Activated T-helper 17 cell treated with anti-CD3 and anti-CD28 coated beads, Interleukin-2, amount 50 U/mL, for 72 hours (primary cell): ENCODE measurements around the gene KLF17. TPM values are rescaled to one million over a fixed set of nuclear protein-coding genes. Genes with fewer than 3 reads are reported as not detected.
"Not testable (repeated sequence)": the region's sequence is repeated elsewhere in the genome, so short reads cannot be mapped to it uniquely, and the experiment has no call there.

Source experiments
- ATAC-seq: fragments of 150-1000 bp; cut with Tn5 transposase; replicated peaks from 2 replicates; pipeline ENCODE4 v1.10.0; 2021; ENCODE audit warnings: mild to moderate bottlenecking, moderate library complexity
- H3K27ac Mint-ChIP-seq: one replicate; pipeline ENCODE4 v1.8.0; 2022; ENCODE audit warnings: mixed read lengths
- H3K27me3 Mint-ChIP-seq: one replicate; pipeline ENCODE4 v1.8.0; 2022; ENCODE audit warnings: mixed read lengths
- H3K36me3 Mint-ChIP-seq: one replicate; pipeline ENCODE4 v1.8.0; 2022; ENCODE audit warnings: low read depth, mild to moderate bottlenecking, mixed read lengths
- H3K4me1 Mint-ChIP-seq: one replicate; pipeline ENCODE4 v1.8.0; 2022; ENCODE audit warnings: mixed read lengths
- H3K4me3 Mint-ChIP-seq: one replicate; pipeline ENCODE4 v1.8.0; 2022; ENCODE audit warnings: mild to moderate bottlenecking, mixed read lengths
- H3K9me3 Mint-ChIP-seq: one replicate; pipeline ENCODE4 v1.8.0; 2022; ENCODE audit warnings: mixed read lengths
- total RNA-seq, 2 donors: library from RNA; stranded (reverse); gene quantifications; one replicate each; pipeline ENCODE4 v1.2.3, GENCODE V29; 2022

KLF17 gene
- total RNA-seq, 2 donors from 2014 or later: not detected

- H3K4me1 Mint-ChIP-seq: no peaks in the 10 kb centered on the region
- no peak overlapping the region for H3K27ac Mint-ChIP-seq
- no peak for ATAC-seq
- no peaks in the 10 kb centered on the region for H3K27me3 Mint-ChIP-seq
- no peaks in the 10 kb centered on the region for H3K9me3 Mint-ChIP-seq
- H3K4me3 Mint-ChIP-seq: no peak overlapping the region
- H3K36me3 Mint-ChIP-seq: no peaks in the 10 kb centered on the region
Measured at GRCh38 chr1:44119525-44119924, 904 bp downstream of the KLF17 start.

- Mint-ChIP-seq H3K4me3 (no peak overlapping the region), H3K4me1 (no peaks in the 10 kb centered on the region), H3K36me3 (no peaks in the 10 kb centered on the region), H3K27ac (no peak overlapping the region), H3K9me3 (no peaks in the 10 kb centered on the region), H3K27me3 (peaks cover 4% of the 10 kb centered on the region)
- no peak for ATAC-seq
Measured at GRCh38 chr1:44120398-44120949, 1.9 kb downstream of the KLF17 start.

- peaks cover 40% of the 10 kb centered on the region for H3K27me3 Mint-ChIP-seq
- H3K4me3 Mint-ChIP-seq: no peak overlapping the region
- H3K36me3 Mint-ChIP-seq: no peaks in the 10 kb centered on the region
- no peak overlapping the region for H3K27ac Mint-ChIP-seq
- no peak for ATAC-seq
- H3K4me1 Mint-ChIP-seq: peaks cover 4% of the 10 kb centered on the region
- no peaks in the 10 kb centered on the region for H3K9me3 Mint-ChIP-seq
Measured at GRCh38 chr1:44129616-44130500, 11.2 kb downstream of the KLF17 start.

GRCh38 chr1:44131411-44131810, 12.8 kb downstream of the KLF17 start:
- no peaks in the 10 kb centered on the region for H3K9me3 Mint-ChIP-seq
- no peaks in the 10 kb centered on the region for H3K36me3 Mint-ChIP-seq
- peaks cover 4% of the 10 kb centered on the region for H3K4me1 Mint-ChIP-seq
- H3K4me3 Mint-ChIP-seq: no peak overlapping the region
- no peak for ATAC-seq
- no peak overlapping the region for H3K27ac Mint-ChIP-seq
- H3K27me3 Mint-ChIP-seq: peaks cover 37% of the 10 kb centered on the region

- Mint-ChIP-seq H3K27me3 (peaks cover 28% of the 10 kb centered on the region), H3K4me3 (no peak overlapping the region), H3K36me3 (no peaks in the 10 kb centered on the region), H3K27ac (no peak overlapping the region), H3K4me1 (no peaks in the 10 kb centered on the region), H3K9me3 (no peaks in the 10 kb centered on the region)
- no peak for ATAC-seq
Measured at GRCh38 chr1:44134071-44134920, 15.7 kb downstream of the KLF17 start.

- no peak overlapping the region for H3K27ac Mint-ChIP-seq
- H3K9me3 Mint-ChIP-seq: no peaks in the 10 kb centered on the region
- H3K36me3 Mint-ChIP-seq: no peaks in the 10 kb centered on the region
- peaks cover 27% of the 10 kb centered on the region for H3K27me3 Mint-ChIP-seq
- no peak for ATAC-seq
- H3K4me1 Mint-ChIP-seq: no peaks in the 10 kb centered on the region
- no peak overlapping the region for H3K4me3 Mint-ChIP-seq
Measured at GRCh38 chr1:44135886-44136285, 17.3 kb downstream of the KLF17 start.

- Mint-ChIP-seq H3K4me1 (no peaks in the 10 kb centered on the region), H3K27me3 (peaks cover 26% of the 10 kb centered on the region), H3K9me3 (peaks cover 4% of the 10 kb centered on the region), H3K36me3 (no peaks in the 10 kb centered on the region), H3K27ac (no peak overlapping the region), H3K4me3 (no peak overlapping the region)
- no peak for ATAC-seq
Measured at GRCh38 chr1:44138239-44138638, 19.6 kb downstream of the KLF17 start.

- not testable (repeated sequence) for H3K4me3 Mint-ChIP-seq, H3K4me1 Mint-ChIP-seq, H3K27ac Mint-ChIP-seq, ATAC-seq, H3K36me3 Mint-ChIP-seq
- Mint-ChIP-seq H3K9me3 (peaks cover 12% of the 10 kb centered on the region), H3K27me3 (peaks cover 24% of the 10 kb centered on the region)
Measured at GRCh38 chr1:44139565-44139964, 20.9 kb downstream of the KLF17 start.

GRCh38 chr1:44141531-44141930, 22.9 kb downstream of the KLF17 start, which contains the start of gene KLF18:
Gene KLF18 (minus strand): TSS chr1:44141631. CDS start chr1:44141631, 0 bp downstream.
- H3K4me1 Mint-ChIP-seq: no peaks in the 10 kb centered on the region
- no peak for ATAC-seq
- no peaks in the 10 kb centered on the region for H3K36me3 Mint-ChIP-seq
- no peak within 1 kb of the TSS for H3K27ac Mint-ChIP-seq
- peaks cover 19% of the 10 kb centered on the region for H3K27me3 Mint-ChIP-seq
- H3K4me3 Mint-ChIP-seq: no peak within 1 kb of the TSS
- H3K9me3 Mint-ChIP-seq: peaks cover 15% of the 10 kb centered on the region

- H3K36me3 Mint-ChIP-seq: no peaks in the 10 kb centered on the region
- ATAC-seq: no peak
- H3K4me1 Mint-ChIP-seq: no peaks in the 10 kb centered on the region
- H3K27ac Mint-ChIP-seq: no peak overlapping the region
- H3K27me3 Mint-ChIP-seq: peaks cover 16% of the 10 kb centered on the region
- H3K9me3 Mint-ChIP-seq: peaks cover 15% of the 10 kb centered on the region
- H3K4me3 Mint-ChIP-seq: no peak overlapping the region
Measured at GRCh38 chr1:44144962-44145756, 26.5 kb downstream of the KLF17 start.

GRCh38 chr1:44146536-44147361, 28.1 kb downstream of the KLF17 start:
- no peak for ATAC-seq
- H3K9me3 Mint-ChIP-seq: peaks cover 15% of the 10 kb centered on the region
- H3K27ac Mint-ChIP-seq: no peak overlapping the region
- no peak overlapping the region for H3K4me3 Mint-ChIP-seq
- no peaks in the 10 kb centered on the region for H3K36me3 Mint-ChIP-seq
- no peaks in the 10 kb centered on the region for H3K4me1 Mint-ChIP-seq
- peaks cover 16% of the 10 kb centered on the region for H3K27me3 Mint-ChIP-seq

- no peak overlapping the region for H3K4me3 Mint-ChIP-seq
- H3K27me3 Mint-ChIP-seq: peaks cover 19% of the 10 kb centered on the region
- no peaks in the 10 kb centered on the region for H3K36me3 Mint-ChIP-seq
- H3K4me1 Mint-ChIP-seq: no peaks in the 10 kb centered on the region
- peaks cover 15% of the 10 kb centered on the region for H3K9me3 Mint-ChIP-seq
- ATAC-seq: no peak
- no peak overlapping the region for H3K27ac Mint-ChIP-seq
Measured at GRCh38 chr1:44147582-44147981, 29.0 kb downstream of the KLF17 start.

GRCh38 chr1:44151332-44151731, 32.7 kb downstream of the KLF17 start:
- ATAC-seq: peak; percentile 53
- Mint-ChIP-seq H3K27me3 (peaks cover 19% of the 10 kb centered on the region), H3K9me3 (no peaks in the 10 kb centered on the region), H3K27ac (no peak overlapping the region), H3K36me3 (no peaks in the 10 kb centered on the region), H3K4me3 (no peak overlapping the region), H3K4me1 (no peaks in the 10 kb centered on the region)
